BJ (cell line): ENCODE data around the gene GPC6. TPM values are rescaled to one million over a fixed set of nuclear protein-coding genes. Genes with fewer than 3 reads are reported as not detected.

Source experiments
- CTCF ChIA-PET: fragments of 350-600 bp; formaldehyde crosslinking; extraction: SDS; loops from one replicate; lab custom pipeline; 2021; ENCODE audit warnings: antibody characterized with exemption, inconsistent platforms; lab: Yijun Ruan, JAX
- POLR2A ChIA-PET: fragments of 300-600 bp; sonication (Branson Sonifier 250); formaldehyde crosslinking; extraction: SDS; loops from one replicate; lab custom pipeline; 2021; ENCODE audit warnings: antibody characterized with exemption; lab: Charles Lee
- DNase-seq: peaks from one replicate; pipeline ENCODE4 v3.0.0-alpha.2; 2011; ENCODE audit warnings: low read depth
- H3K27me3 ChIP-seq: 2 replicates; pipeline ENCODE4 v1.6.0; 2011; ENCODE audit warnings: low read length; ENCODE audit not compliant: control insufficient read depth, insufficient read depth
- H3K36me3 ChIP-seq: 2 replicates; pipeline ENCODE4 v1.5.1; 2011; ENCODE audit warnings: low read length; ENCODE audit not compliant: control insufficient read depth, insufficient read depth
- H3K4me3 ChIP-seq: 2 replicates; pipeline ENCODE4 v1.5.1; 2011; ENCODE audit warnings: low read depth, mild to moderate bottlenecking, control low read depth, low read length
- polyA plus RNA-seq: library from polyadenylated mRNA; depleted of rRNA; stranded (reverse); fragments of >200 nt; gene quantifications from 2 replicates; pipeline ENCODE4 v1.2.3, GENCODE V29; 2011
- TF ChIP-seq, protein P1 (sequence below): IDR thresholded peaks from 2 replicates; pipeline ENCODE4 v1.5.1; 2011; ENCODE audit warnings: low read depth, mild to moderate bottlenecking, control low read depth, inconsistent platforms, low read length, moderate library complexity; ENCODE audit not compliant: insufficient read depth

The GPC6 gene
- polyA plus RNA-seq, 1 experiment, result 23.0 TPM

DNA sequence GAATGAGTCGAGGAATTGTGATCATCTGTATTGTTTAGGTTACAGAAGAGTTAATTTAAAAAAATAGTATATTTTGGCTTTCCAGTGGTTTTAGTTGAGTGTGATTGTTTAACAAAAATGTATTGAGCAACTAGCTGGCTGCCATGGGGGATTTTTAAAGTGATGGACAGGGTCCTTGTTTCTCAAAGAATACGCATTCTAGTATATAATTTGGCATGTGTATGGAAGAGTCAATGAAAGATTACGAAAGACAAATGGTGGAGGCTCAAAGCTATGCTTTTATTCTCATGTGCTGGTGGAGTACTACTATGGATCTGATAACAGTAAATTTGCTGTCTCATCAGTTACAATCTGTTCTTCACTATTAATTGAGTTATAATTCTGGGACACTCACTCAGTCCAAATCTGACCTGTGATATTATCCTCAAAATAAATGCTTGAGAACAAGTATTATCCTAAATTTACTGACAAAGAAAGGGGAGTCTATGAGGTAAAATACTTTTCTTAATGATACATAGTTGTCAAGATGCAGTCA, 240.0 kb downstream of the GPC6 start:
- POLR2A ChIA-PET, result no interaction called here
- H3K4me3 ChIP-seq, result no peak overlapping the region
- H3K27me3 ChIP-seq, result no peaks in the 10 kb centered on the region
- no peak for DNase-seq
- TF ChIP-seq, protein P1, sequence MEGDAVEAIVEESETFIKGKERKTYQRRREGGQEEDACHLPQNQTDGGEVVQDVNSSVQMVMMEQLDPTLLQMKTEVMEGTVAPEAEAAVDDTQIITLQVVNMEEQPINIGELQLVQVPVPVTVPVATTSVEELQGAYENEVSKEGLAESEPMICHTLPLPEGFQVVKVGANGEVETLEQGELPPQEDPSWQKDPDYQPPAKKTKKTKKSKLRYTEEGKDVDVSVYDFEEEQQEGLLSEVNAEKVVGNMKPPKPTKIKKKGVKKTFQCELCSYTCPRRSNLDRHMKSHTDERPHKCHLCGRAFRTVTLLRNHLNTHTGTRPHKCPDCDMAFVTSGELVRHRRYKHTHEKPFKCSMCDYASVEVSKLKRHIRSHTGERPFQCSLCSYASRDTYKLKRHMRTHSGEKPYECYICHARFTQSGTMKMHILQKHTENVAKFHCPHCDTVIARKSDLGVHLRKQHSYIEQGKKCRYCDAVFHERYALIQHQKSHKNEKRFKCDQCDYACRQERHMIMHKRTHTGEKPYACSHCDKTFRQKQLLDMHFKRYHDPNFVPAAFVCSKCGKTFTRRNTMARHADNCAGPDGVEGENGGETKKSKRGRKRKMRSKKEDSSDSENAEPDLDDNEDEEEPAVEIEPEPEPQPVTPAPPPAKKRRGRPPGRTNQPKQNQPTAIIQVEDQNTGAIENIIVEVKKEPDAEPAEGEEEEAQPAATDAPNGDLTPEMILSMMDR, result no peak
- no peaks in the 10 kb centered on the region for H3K36me3 ChIP-seq
- CTCF ChIA-PET, result no interaction called here

DNA sequence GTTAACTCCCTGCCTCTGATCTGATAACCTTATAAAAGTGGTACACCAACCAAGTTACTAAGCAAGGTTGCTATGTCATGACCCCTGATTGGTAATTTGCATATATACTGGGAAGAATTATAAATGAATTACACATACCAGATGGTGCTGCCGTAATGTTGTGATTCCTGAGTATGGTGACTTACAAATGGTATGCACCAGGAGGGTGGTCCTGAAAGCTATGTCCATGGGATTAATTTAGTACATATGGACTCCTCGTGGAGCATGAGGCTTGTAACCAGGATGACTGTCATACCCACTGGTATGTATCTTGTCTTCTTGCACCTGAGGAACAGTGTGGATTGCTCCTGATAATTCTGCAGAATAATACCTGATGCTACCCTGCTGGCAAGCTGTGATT, 240.6 kb downstream of the GPC6 start:
- ChIA-PET POLR2A (no interaction called here), CTCF (interaction anchor here (1.0 kb wide), 1 partner anchor 16 kb away, joined by 3 read pairs; no protein-coding TSS in a partner anchor)
- no peaks in the 10 kb centered on the region for H3K36me3 ChIP-seq
- H3K4me3 ChIP-seq, result no peak overlapping the region
- TF ChIP-seq, protein P1, result no peak
- H3K27me3 ChIP-seq, result no peaks in the 10 kb centered on the region
- no peak for DNase-seq

DNA sequence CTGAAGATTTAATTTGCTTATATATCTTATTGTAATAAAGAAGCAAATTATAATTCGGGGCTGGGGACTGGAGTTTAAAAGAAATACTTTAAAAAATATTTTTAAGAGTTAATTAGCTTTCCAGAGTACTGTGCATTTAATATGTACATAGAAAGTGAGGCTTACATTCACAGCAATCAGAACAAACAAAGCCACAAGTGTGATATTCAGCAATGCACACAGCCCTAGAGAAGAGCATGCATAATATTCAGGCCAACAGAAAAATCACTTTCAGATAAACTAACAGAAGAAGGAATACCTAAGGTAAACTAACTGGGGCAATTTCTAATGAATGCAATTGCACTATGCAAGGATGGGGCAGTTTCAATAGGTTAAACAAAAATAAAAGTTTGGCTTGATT, 241.8 kb downstream of the GPC6 start:
- Histone ChIP-seq H3K36me3 (no peaks in the 10 kb centered on the region), H3K27me3 (no peaks in the 10 kb centered on the region), H3K4me3 (no peak overlapping the region)
- DNase-seq, result no peak
- CTCF ChIA-PET, result no interaction called here
- POLR2A ChIA-PET, result no interaction called here
- TF ChIP-seq, protein P1, result no peak

DNA sequence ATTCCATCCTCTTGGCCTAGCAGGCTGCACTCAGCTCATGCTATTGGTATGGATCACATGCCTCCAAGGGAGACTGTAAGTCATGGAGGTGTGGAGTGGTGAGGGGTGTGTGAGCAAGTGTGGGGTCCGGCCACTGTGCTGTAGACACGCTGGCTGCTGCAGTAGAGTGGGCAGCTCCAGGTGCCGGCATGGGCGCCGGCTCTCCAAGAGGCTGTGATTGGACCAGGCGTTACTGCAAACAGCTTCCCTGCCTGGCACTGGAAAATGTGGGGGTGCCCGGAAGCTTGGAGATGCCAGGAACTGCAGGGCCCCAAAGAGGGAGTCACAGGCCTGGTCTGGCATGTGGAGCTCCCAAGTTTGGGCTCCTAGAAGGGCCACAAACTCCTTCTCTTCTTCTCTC, 245.7 kb downstream of the GPC6 start:
- no peaks in the 10 kb centered on the region for H3K27me3 ChIP-seq
- ChIA-PET POLR2A (no interaction called here), CTCF (interaction anchor here (0.7 to 1.1 kb wide), 2 partner anchors 11 to 13 kb away, joined by 3 read pairs; no protein-coding TSS in a partner anchor)
- no peak overlapping the region for H3K4me3 ChIP-seq
- TF ChIP-seq, protein P1, result no peak
- no peaks in the 10 kb centered on the region for H3K36me3 ChIP-seq
- DNase-seq, result no peak

DNA sequence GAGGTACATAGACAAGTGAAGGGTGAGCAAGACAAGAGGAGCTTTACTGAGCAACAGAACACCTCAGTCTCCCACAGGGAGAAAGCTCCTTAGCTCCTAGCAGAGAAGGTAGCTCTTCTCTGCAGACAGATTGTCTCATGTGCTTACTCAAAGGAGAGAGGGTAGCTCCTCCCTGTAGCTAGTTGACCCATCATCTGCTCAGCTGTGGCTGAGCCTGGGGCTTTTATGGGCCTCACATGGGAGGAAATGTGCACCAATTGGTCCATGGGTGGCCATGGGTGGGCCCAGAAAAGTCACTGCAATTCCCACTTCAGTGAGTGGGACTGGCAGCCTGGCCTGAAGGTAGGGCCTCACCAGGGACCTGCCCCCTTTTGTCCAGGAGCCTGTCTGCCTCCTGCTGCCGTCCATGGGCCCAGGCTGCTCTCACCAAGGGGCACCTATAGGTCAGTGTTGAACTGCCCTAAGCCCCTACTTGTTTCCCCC, 246.2 kb downstream of the GPC6 start:
- POLR2A ChIA-PET, result no interaction called here
- Histone ChIP-seq H3K27me3 (no peaks in the 10 kb centered on the region), H3K36me3 (no peaks in the 10 kb centered on the region), H3K4me3 (no peak overlapping the region)
- no peak for DNase-seq
- TF ChIP-seq, protein P1, result no peak
- CTCF ChIA-PET, result interaction anchor here (0.7 kb wide), 1 partner anchor 13 kb away, joined by 3 read pairs; no protein-coding TSS in a partner anchor
